Cardiac muscle cell (in vitro differentiated cells and primary cell): Measurements from ENCODE around the gene MSH3. TPM values are rescaled to one million over a fixed set of nuclear protein-coding genes. Genes with fewer than 3 reads are reported as not detected.

Source experiments
- DNase-seq, 2 donors: peaks; one replicate each; pipeline versions ENCODE4 v3.0.0 to v3.0.0-alpha.2; 2010 to 2017; ENCODE audit warnings: low read depth in 1 of 2, low spot score in 1 of 2
- H3K27ac ChIP-seq: fragments of 200-600 bp; sonication (generic); 2 replicates; pipeline ENCODE4 v1.5.1; 2016
- H3K27me3 ChIP-seq: fragments of 200-600 bp; sonication (generic); 2 replicates; pipeline ENCODE4 v1.6.0; 2016; ENCODE audit warnings: control low read depth
- H3K36me3 ChIP-seq: fragments of 200-600 bp; sonication (generic); 2 replicates; pipeline ENCODE4 v1.5.1; 2016; ENCODE audit warnings: control low read depth
- H3K4me1 ChIP-seq: fragments of 200-600 bp; sonication (generic); 2 replicates; pipeline ENCODE4 v1.8.1; 2017; ENCODE audit warnings: low read depth, mild to moderate bottlenecking, mixed run types
- H3K4me3 ChIP-seq: fragments of 200-600 bp; sonication (generic); 2 replicates; pipeline ENCODE4 v1.5.1; 2016; ENCODE audit warnings: mild to moderate bottlenecking
- H3K9me3 ChIP-seq: fragments of 200-600 bp; sonication (generic); 2 replicates; pipeline ENCODE4 v1.5.1; 2017; ENCODE audit warnings: low read depth, mild to moderate bottlenecking, control low read depth
- polyA plus RNA-seq: library from polyadenylated mRNA; unstranded; fragments of >200 nt; fragmentation: Nextera tagmentation; extraction: Ambion mirVana; gene quantifications from 2 replicates; pipeline ENCODE4 v1.2.1, GENCODE V29; 2016
- total RNA-seq: library from RNA; depleted of rRNA; stranded (reverse); fragments of >200 nt; gene quantifications from 2 replicates; pipeline ENCODE4 v1.2.3, GENCODE V29; 2016
- TF ChIP-seq, protein P1 (sequence below): IDR thresholded peaks from 2 replicates; pipeline ENCODE4 v1.5.1; 2012; ENCODE audit warnings: low read depth, mild to moderate bottlenecking, low read length

MSH3 gene
- total and polyA plus RNA-seq, 2 experiments from 2014 or later: 11.3 to 11.4 TPM

- Histone ChIP-seq H3K4me3 (no peak overlapping the region), H3K27me3 (no peaks in the 10 kb centered on the region), H3K4me1 (no peaks in the 10 kb centered on the region), H3K9me3 (no peaks in the 10 kb centered on the region), H3K36me3 (peaks cover 4% of the 10 kb centered on the region), H3K27ac (no peak overlapping the region)
- TF ChIP-seq, protein P1, sequence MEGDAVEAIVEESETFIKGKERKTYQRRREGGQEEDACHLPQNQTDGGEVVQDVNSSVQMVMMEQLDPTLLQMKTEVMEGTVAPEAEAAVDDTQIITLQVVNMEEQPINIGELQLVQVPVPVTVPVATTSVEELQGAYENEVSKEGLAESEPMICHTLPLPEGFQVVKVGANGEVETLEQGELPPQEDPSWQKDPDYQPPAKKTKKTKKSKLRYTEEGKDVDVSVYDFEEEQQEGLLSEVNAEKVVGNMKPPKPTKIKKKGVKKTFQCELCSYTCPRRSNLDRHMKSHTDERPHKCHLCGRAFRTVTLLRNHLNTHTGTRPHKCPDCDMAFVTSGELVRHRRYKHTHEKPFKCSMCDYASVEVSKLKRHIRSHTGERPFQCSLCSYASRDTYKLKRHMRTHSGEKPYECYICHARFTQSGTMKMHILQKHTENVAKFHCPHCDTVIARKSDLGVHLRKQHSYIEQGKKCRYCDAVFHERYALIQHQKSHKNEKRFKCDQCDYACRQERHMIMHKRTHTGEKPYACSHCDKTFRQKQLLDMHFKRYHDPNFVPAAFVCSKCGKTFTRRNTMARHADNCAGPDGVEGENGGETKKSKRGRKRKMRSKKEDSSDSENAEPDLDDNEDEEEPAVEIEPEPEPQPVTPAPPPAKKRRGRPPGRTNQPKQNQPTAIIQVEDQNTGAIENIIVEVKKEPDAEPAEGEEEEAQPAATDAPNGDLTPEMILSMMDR: no peak
- DNase-seq: no peak
Measured at GRCh38 chr5:80623999-80624398, 30.5 kb upstream of the MSH3 start.

- no peaks in the 10 kb centered on the region for H3K4me1 ChIP-seq
- TF ChIP-seq, protein P1: no peak
- H3K36me3 ChIP-seq: peaks cover 9% of the 10 kb centered on the region
- H3K27me3 ChIP-seq: no peaks in the 10 kb centered on the region
- DNase-seq: no peak
- no peak overlapping the region for H3K27ac ChIP-seq
- H3K4me3 ChIP-seq: no peak overlapping the region
- no peaks in the 10 kb centered on the region for H3K9me3 ChIP-seq
Measured at GRCh38 chr5:80625230-80625629, 29.2 kb upstream of the MSH3 start.

DNA sequence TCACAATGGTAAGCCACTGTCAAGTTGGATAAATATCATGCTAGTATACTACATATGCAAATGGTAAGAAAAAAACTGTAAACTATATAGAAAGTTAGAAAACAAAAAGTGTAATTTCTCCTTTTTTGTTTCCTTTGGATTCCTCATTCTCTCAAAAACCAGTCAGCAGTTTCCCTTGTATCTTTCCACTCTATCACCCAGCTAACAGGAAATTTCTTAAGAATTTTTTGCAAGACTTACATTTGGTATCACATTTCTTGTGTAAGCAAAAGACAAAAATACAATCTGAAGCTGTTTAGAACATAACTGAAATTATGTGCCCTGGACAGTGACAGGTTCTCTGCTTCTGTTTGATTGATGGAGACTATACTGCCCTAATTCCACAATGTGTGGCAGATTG, 25.2 kb upstream of the MSH3 start:
- Histone ChIP-seq H3K9me3 (no peaks in the 10 kb centered on the region), H3K27me3 (no peaks in the 10 kb centered on the region), H3K36me3 (peaks cover 15% of the 10 kb centered on the region), H3K27ac (no peak overlapping the region), H3K4me1 (no peaks in the 10 kb centered on the region), H3K4me3 (no peak overlapping the region)
- TF ChIP-seq, protein P1: no peak
- DNase-seq: no peak

- Histone ChIP-seq H3K4me1 (no peaks in the 10 kb centered on the region), H3K27ac (no peak overlapping the region), H3K36me3 (peaks cover 11% of the 10 kb centered on the region), H3K4me3 (no peak overlapping the region), H3K27me3 (no peaks in the 10 kb centered on the region), H3K9me3 (no peaks in the 10 kb centered on the region)
- DNase-seq: no peak
- TF ChIP-seq, protein P1: no peak
Measured at GRCh38 chr5:80631278-80632259, 22.9 kb upstream of the MSH3 start.

DNA sequence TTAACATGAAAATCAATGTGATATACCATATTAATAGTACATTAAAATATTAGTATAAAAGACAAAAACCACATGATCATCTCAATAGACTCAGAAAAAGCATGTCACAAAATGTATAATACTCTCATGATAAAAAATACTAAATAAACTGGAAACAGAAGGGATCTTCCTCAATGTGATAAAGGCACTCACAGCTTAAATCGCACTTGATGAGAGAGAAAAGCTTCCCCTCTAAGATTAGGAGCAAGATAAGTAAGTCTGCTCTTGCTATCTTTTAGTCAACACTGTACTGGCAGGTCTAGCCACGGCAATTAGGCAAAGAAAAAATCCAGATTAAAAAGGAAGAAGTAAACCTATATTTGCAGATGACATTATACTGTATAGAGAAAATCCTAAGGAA, 21.8 kb upstream of the MSH3 start:
- Histone ChIP-seq H3K27ac (no peak overlapping the region), H3K27me3 (no peaks in the 10 kb centered on the region), H3K9me3 (no peaks in the 10 kb centered on the region), H3K36me3 (peaks cover 14% of the 10 kb centered on the region), H3K4me1 (no peaks in the 10 kb centered on the region), H3K4me3 (no peak overlapping the region)
- no peak for DNase-seq
- TF ChIP-seq, protein P1: no peak
